HepG2 (cell line): Measurements from ENCODE around the gene ARMC2. TPM values are rescaled to one million over a fixed set of nuclear protein-coding genes. Genes with fewer than 3 reads are reported as not detected.

Source experiments
- ATAC-seq: fragments of 200-7000 bp; cut with Tn5 transposase; 3 replicates; pipeline ENCODE4 v1.9.1; 2020; ENCODE audit warnings: mild to moderate bottlenecking, moderate library complexity
- BruUV-seq: library from RNA; stranded (reverse); fragments of 400-500 nt; replicated peaks from 2 replicates; lab custom pipeline; 2021; lab: Mats Ljungman, UMichigan
- CTCF ChIA-PET: fragments of 300-600 bp; formaldehyde crosslinking; extraction: SDS; loops from one replicate; lab custom pipeline; 2021; ENCODE audit warnings: low total read pairs, inconsistent platforms, low intra/inter-chr PET ratio; lab: Yijun Ruan, JAX
- POLR2A ChIA-PET: fragments of 350-600 bp; sonication (Branson Sonifier 250); formaldehyde crosslinking; loops from one replicate; lab custom pipeline; 2020; ENCODE audit warnings: antibody characterized with exemption, inconsistent platforms; lab: Yijun Ruan, JAX
- DNase-seq: peaks from one replicate; pipeline ENCODE4 v3.0.0-alpha.2; 2015; ENCODE audit warnings: low spot score
- FAIRE-seq: peaks from 3 replicates; lab custom pipeline; 2011; peaks lifted over from hg19 to GRCh38; lab: Jason Lieb, UNC
- H2AFZ ChIP-seq: one replicate; pipeline ENCODE4 v1.6.1; 2011; ENCODE audit warnings: low read length, inconsistent platforms
- H3K27ac ChIP-seq: fragments of 300-600 bp; 3 replicates; pipeline ENCODE4 v1.8.0; 2011; ENCODE audit warnings: mixed run types, mild to moderate bottlenecking, mixed read lengths, low read length, inconsistent platforms; ENCODE audit not compliant: insufficient read depth; ENCODE audit errors: extremely low read length
- H3K27me3 ChIP-seq, 2 experiments: fragments of 200-600 bp in 1 of 2; 2 replicates in 1 of 2; 3 replicates in 1 of 2; pipeline versions ENCODE4 v1.6.0 to v1.8.0; 2011; ENCODE audit warnings: low read length in 2 of 2, mild to moderate bottlenecking in 2 of 2, moderate library complexity in 2 of 2, inconsistent platforms in 1 of 2; ENCODE audit not compliant: insufficient read depth in 2 of 2, control insufficient read depth in 1 of 2
- H3K36me3 ChIP-seq, 2 experiments: fragments of 200-600 bp in 1 of 2; replicated peaks in 1 of 2; 2 replicates in 1 of 2; 3 replicates in 1 of 2; pipeline versions ENCODE4 v1.5.1 to v1.8.0; 2011; ENCODE audit warnings: low read length in 2 of 2, inconsistent platforms in 1 of 2; ENCODE audit not compliant: insufficient read depth in 2 of 2, control insufficient read depth in 1 of 2
- H3K4me1 ChIP-seq: 2 replicates; pipeline ENCODE4 v1.5.1; 2012; ENCODE audit warnings: low read length, inconsistent platforms; ENCODE audit not compliant: insufficient read depth
- H3K4me2 ChIP-seq: 2 replicates; pipeline ENCODE4 v1.6.0; 2011; ENCODE audit warnings: low read depth, low read length, inconsistent platforms
- H3K4me3 ChIP-seq, 3 experiments: fragments of 200-600 bp in 1 of 3; sonication (generic), shearing (Covaris generic) in 1 of 3; replicated peaks in 1 of 3; 2 replicates each; pipeline ENCODE4 v1.5.1; 2011 to 2016; ENCODE audit warnings: low read length in 3 of 3, inconsistent platforms in 2 of 3, low read depth in 2 of 3, mild to moderate bottlenecking in 2 of 3, control low read depth in 1 of 3, mixed read lengths in 1 of 3; ENCODE audit not compliant: insufficient read depth in 1 of 3
- H3K79me2 ChIP-seq: one replicate; pipeline ENCODE4 v1.6.1; 2011; ENCODE audit warnings: low read length, inconsistent platforms; ENCODE audit not compliant: insufficient read depth
- H3K9ac ChIP-seq: 2 replicates; pipeline ENCODE4 v1.6.0; 2011; ENCODE audit warnings: mild to moderate bottlenecking, low read depth, low read length, inconsistent platforms; ENCODE audit not compliant: insufficient read depth
- H3K9me3 ChIP-seq: 2 replicates; pipeline ENCODE4 v1.5.1; 2012; ENCODE audit warnings: mild to moderate bottlenecking, low read length
- H4K20me1 ChIP-seq: 2 replicates; pipeline ENCODE4 v1.6.0; 2011; ENCODE audit warnings: inconsistent platforms, mild to moderate bottlenecking, low read length, moderate library complexity; ENCODE audit not compliant: insufficient read depth
- FIP1L1 ChIP-seq: fragments of 200-400 bp; formaldehyde crosslinking; IDR thresholded peaks from 2 replicates; pipeline ENCODE4 v1.6.1; 2018; ENCODE audit warnings: low read depth, mild to moderate bottlenecking, low read length, moderate library complexity, borderline replicate concordance; ENCODE audit not compliant: insufficient read depth
- IKZF4 ChIP-seq: sonication (generic); formaldehyde crosslinking; IDR thresholded peaks from 2 replicates; pipeline ENCODE4 v1.5.1; 2020; ENCODE audit warnings: borderline replicate concordance, mild to moderate bottlenecking, low read depth, missing genetic modification reagents; ENCODE audit errors: not compliant biosample characterization
- MED8 ChIP-seq: sonication (generic); formaldehyde crosslinking; IDR thresholded peaks from 2 replicates; pipeline ENCODE4 v1.8.1; 2023; ENCODE audit warnings: mild to moderate bottlenecking, missing genetic modification reagents; ENCODE audit not compliant: insufficient replicate concordance
- MTF2 ChIP-seq: sonication (generic); formaldehyde crosslinking; IDR thresholded peaks from 2 replicates; pipeline ENCODE4 v1.5.0; 2020; ENCODE audit warnings: missing genetic modification reagents, borderline replicate concordance
- SNRNP70 ChIP-seq: fragments of 200-400 bp; formaldehyde crosslinking; IDR thresholded peaks from 2 replicates; pipeline ENCODE4 v1.6.1; 2017; ENCODE audit warnings: mild to moderate bottlenecking, low read depth, low read length, moderate library complexity
- TP53 ChIP-seq: sonication (generic); formaldehyde crosslinking; conservative IDR thresholded peaks from 2 replicates; pipeline ENCODE4 v1.4.0; 2020; ENCODE audit warnings: missing genetic modification reagents
- ZFP36 ChIP-seq: fragments of 150-350 bp; IDR thresholded peaks from 2 replicates; pipeline ENCODE4 v1.6.1; 2018; ENCODE audit warnings: borderline replicate concordance, low read length, low read depth; ENCODE audit not compliant: partially characterized antibody
- ZFP90 ChIP-seq: sonication (generic); formaldehyde crosslinking; IDR thresholded peaks from 2 replicates; pipeline ENCODE4 v1.8.0; 2022; ENCODE audit warnings: missing genetic modification reagents, mild to moderate bottlenecking, inconsistent platforms, borderline replicate concordance
- ZFX ChIP-seq: sonication (generic); formaldehyde crosslinking; IDR thresholded peaks from 2 replicates; pipeline ENCODE4 v1.4.0; 2020; ENCODE audit warnings: mild to moderate bottlenecking, low read depth, missing genetic modification reagents, moderate library complexity
- ZFYVE20 ChIP-seq: sonication (generic); formaldehyde crosslinking; IDR thresholded peaks from 2 replicates; pipeline ENCODE4 v1.8.0; 2023; ENCODE audit warnings: low read depth, mild to moderate bottlenecking, moderate library complexity, missing genetic modification reagents, borderline replicate concordance
- ZNF10 ChIP-seq: sonication (generic); formaldehyde crosslinking; IDR thresholded peaks from 2 replicates; pipeline ENCODE4 v1.4.0; 2020; ENCODE audit warnings: mild to moderate bottlenecking, low read depth, missing genetic modification reagents, borderline replicate concordance
- ZNF446 ChIP-seq: sonication (generic); formaldehyde crosslinking; IDR thresholded peaks from 2 replicates; pipeline ENCODE4 v1.5.0; 2020; ENCODE audit warnings: mild to moderate bottlenecking, missing genetic modification reagents
- ZNF674 ChIP-seq: sonication (generic); formaldehyde crosslinking; IDR thresholded peaks from 2 replicates; pipeline ENCODE4 v1.5.0; 2020; ENCODE audit warnings: low read depth, mild to moderate bottlenecking, missing genetic modification reagents
- ZNF7 ChIP-seq: IDR thresholded peaks from 2 replicates; pipeline ENCODE4 v1.6.1; 2016; ENCODE audit warnings: missing biosample characterization, missing genetic modification reagents
- ZNF776 ChIP-seq: sonication (generic); formaldehyde crosslinking; IDR thresholded peaks from 2 replicates; pipeline ENCODE4 v1.4.0; 2020; ENCODE audit warnings: mild to moderate bottlenecking, missing genetic modification reagents
- WGBS: methylation state at CpG from one replicate; pipeline ENCODE4 v1.1.6; 2017; ENCODE audit warnings: low lambda C conversion rate; 5-methylcytosine and 5-hydroxymethylcytosine counted together
- in situ Hi-C: cut with HindIII; loops from 2 replicates; pipeline ENCODE4 v1.10.0; 2017; ENCODE audit warnings: low pct_unique_long_range_greater_than_20kb; ENCODE audit not compliant: extremely low pct_ligation_motif_present
- intact Hi-C: fragments of 100-400 bp; cut with micrococcal nuclease; formaldehyde crosslinking; loops from one replicate; pipeline ENCODE4 v1.10.0; 2022; ENCODE audit not compliant: unreplicated experiment
- polyA plus RNA-seq, 8 experiments: library from polyadenylated mRNA; depleted of rRNA in 3 of 8; stranded (reverse) in 7 of 8; unstranded in 1 of 8; fragments of >200 nt; fragmentation: Illumina TruSeq in 4 of 8; extraction: Trizol in 4 of 8; gene quantifications; 2 replicates each; pipeline versions ENCODE4 v1.2.1 to v1.2.3, GENCODE V29; 2011 to 2016; ENCODE audit warnings: low read depth in 4 of 8, missing spikeins in 1 of 8, mixed read lengths in 1 of 8; ENCODE audit not compliant: insufficient read depth in 1 of 8
- total RNA-seq, 5 experiments: library from RNA; depleted of rRNA; stranded (reverse); fragments of >200 nt; fragmentation: Illumina TruSeq; extraction: Trizol; gene quantifications; 2 replicates each; pipeline ENCODE4 v1.2.3, GENCODE V29; 2016; ENCODE audit warnings: low read depth in 1 of 5
- TF ChIP-seq, protein P1 (sequence below): sonication (generic); formaldehyde crosslinking; conservative IDR thresholded peaks from 2 replicates; pipeline ENCODE4 v1.4.0; 2020; ENCODE audit warnings: missing genetic modification reagents
- TF ChIP-seq, protein P2 (sequence below): sonication (generic); formaldehyde crosslinking; IDR thresholded peaks from 2 replicates; pipeline ENCODE4 v1.4.0; 2020; ENCODE audit warnings: mild to moderate bottlenecking, missing genetic modification reagents

Gene ARMC2
- total and polyA plus RNA-seq, 2 of the 13 experiments (the other 11 are each of a cell fraction or from before 2014, with no cell fraction given): 1.4 to 3.2 TPM

DNA sequence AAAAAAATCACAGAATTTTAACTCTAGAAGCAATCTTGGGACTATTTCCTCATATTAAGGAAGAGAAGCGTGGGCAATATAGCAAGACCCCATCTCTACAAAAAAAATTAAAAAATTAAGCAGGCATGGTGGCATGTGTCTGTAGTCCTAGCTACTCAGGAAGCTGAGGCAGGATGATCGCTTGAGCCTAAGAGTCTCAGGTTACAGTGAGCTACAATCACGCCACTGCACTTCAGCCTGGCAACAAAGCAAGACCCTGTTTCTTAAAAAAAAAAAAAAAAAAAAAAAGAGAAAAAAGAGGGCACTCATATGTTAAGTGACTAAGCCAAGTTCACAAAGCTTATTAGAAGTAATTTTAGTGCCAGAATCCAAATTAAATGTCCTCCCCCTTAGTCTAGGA is 145.7 kb downstream of the ARMC2 start:
- no peak overlapping the region for H2AFZ ChIP-seq
- 96% methylated on average over 3 of the region's 3 CpGs for WGBS
- no peak for FAIRE-seq
- no peak overlapping the region for H3K4me2 ChIP-seq
- H3K36me3 ChIP-seq: peaks cover 16 to 37% of the 10 kb centered on the region in 2 experiments
- intact Hi-C loops: no loop called here
- no TSS peak for BruUV-seq
- H3K27me3 ChIP-seq: no peaks in the 10 kb centered on the region
- H3K4me3 ChIP-seq: no peak overlapping the region
- ChIA-PET CTCF (no interaction called here), POLR2A (interaction anchor here (0.6 kb wide), 1 partner anchor 825 kb away, joined by 3 read pairs; no protein-coding TSS in a partner anchor)
- H4K20me1 ChIP-seq: no peaks in the 10 kb centered on the region
- no peak for ATAC-seq
- in situ Hi-C loops: no loop called here
- no peaks in the 10 kb centered on the region for H3K79me2 ChIP-seq
- H3K9ac ChIP-seq: no peak overlapping the region
- TF ChIP-seq ZFP36 (no peak), ZFP90 (CRISPR knock-in tag) (no peak), ZNF674 (no peak), ZNF7 (CRISPR knock-in tag) (no peak), TP53 (CRISPR knock-in tag) (no peak), ZNF776 (no peak), IKZF4 (no peak), ZNF446 (CRISPR knock-in tag) (no peak), SNRNP70 (no peak), ZFX (no peak), MTF2 (CRISPR knock-in tag) (no peak), ZFYVE20 (CRISPR knock-in tag) (no peak), FIP1L1 (no peak), ZNF10 (CRISPR knock-in tag) (no peak), MED8 (no peak)
- TF ChIP-seq, protein P1, sequence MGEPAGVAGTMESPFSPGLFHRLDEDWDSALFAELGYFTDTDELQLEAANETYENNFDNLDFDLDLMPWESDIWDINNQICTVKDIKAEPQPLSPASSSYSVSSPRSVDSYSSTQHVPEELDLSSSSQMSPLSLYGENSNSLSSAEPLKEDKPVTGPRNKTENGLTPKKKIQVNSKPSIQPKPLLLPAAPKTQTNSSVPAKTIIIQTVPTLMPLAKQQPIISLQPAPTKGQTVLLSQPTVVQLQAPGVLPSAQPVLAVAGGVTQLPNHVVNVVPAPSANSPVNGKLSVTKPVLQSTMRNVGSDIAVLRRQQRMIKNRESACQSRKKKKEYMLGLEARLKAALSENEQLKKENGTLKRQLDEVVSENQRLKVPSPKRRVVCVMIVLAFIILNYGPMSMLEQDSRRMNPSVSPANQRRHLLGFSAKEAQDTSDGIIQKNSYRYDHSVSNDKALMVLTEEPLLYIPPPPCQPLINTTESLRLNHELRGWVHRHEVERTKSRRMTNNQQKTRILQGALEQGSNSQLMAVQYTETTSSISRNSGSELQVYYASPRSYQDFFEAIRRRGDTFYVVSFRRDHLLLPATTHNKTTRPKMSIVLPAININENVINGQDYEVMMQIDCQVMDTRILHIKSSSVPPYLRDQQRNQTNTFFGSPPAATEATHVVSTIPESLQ (CRISPR knock-in tag): no peak
- TF ChIP-seq, protein P2, sequence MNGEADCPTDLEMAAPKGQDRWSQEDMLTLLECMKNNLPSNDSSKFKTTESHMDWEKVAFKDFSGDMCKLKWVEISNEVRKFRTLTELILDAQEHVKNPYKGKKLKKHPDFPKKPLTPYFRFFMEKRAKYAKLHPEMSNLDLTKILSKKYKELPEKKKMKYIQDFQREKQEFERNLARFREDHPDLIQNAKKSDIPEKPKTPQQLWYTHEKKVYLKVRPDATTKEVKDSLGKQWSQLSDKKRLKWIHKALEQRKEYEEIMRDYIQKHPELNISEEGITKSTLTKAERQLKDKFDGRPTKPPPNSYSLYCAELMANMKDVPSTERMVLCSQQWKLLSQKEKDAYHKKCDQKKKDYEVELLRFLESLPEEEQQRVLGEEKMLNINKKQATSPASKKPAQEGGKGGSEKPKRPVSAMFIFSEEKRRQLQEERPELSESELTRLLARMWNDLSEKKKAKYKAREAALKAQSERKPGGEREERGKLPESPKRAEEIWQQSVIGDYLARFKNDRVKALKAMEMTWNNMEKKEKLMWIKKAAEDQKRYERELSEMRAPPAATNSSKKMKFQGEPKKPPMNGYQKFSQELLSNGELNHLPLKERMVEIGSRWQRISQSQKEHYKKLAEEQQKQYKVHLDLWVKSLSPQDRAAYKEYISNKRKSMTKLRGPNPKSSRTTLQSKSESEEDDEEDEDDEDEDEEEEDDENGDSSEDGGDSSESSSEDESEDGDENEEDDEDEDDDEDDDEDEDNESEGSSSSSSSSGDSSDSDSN: no peak
- H3K9me3 ChIP-seq: no peaks in the 10 kb centered on the region
- no peak overlapping the region for H3K27ac ChIP-seq
- peaks cover 23% of the 10 kb centered on the region for H3K4me1 ChIP-seq
- no peak for DNase-seq
